COLO668 (cell line): ENCODE data around the gene LRRC4C.
"Not testable (repeated sequence)": the region's sequence is repeated elsewhere in the genome, so short reads cannot be mapped to it uniquely, and the experiment has no call there.

ENCODE experiments used
- DNase-seq: peaks from one replicate; lab custom pipeline; 2025; ENCODE audit not compliant: unreplicated experiment; lab: John Stamatoyannopoulos, UW

Gene LRRC4C

DNA sequence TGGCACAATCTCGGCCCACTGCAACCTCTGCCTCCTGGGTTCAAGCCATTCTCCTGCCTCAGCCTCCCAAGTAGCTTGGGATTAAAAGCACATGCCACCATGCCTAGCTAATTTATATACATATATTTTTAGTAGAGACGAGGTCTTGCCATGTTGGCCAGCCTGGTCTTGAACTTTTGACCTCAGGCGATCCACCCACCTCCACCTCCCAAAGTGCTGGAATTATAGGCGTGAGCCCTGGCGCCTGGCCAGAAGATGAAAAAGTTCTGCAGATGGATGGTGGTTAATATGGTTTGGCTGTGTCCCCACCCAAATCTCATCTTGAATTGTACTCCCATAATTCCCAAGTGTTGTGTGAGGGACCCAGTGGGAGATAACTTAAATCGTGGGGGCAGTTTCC lies 937.4 kb downstream of the LRRC4C start:
- DNase-seq: not testable (repeated sequence)

DNA sequence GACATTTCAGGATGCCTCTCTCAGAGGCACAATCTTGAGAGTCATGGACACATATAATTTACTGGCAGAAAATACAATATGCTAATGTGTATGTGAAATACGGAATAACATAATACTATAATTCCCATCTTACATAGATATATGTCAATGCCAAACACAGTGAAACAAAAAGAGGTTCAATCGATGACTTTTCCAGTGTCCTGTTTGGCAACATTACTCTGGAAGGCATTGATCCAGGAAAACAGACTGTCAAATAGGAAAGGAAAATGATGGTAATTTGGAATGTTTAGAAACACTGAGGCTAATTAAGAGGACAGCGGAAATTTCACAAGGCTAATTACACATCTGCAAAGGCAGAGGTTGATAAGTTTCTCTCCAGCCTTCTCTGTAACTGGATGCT lies 942.3 kb downstream of the LRRC4C start:
- DNase-seq: no peak

GRCh38 chr11:40514124-40514523 lies 945.3 kb downstream of the LRRC4C start:
- no peak for DNase-seq

DNA sequence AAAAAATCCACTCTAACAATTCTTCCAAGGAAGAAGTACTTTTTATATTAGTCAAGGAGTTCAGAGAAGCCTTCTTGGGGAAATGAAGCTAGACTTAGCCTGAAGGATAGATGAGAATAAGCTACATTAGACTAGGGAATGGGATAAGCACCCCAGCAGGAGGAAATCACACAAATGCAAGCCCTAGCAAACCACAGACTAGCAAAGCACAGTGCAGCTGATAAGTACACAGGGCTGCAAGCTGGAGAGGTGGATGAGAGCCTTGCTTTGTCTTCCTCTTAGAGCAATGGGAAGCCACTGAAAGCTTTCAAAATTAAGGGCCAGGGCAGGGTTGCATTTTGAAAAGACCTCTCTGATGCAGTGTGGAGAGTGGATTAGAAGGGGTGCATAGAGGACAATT lies 946.2 kb downstream of the LRRC4C start:
- DNase-seq: no peak

DNA sequence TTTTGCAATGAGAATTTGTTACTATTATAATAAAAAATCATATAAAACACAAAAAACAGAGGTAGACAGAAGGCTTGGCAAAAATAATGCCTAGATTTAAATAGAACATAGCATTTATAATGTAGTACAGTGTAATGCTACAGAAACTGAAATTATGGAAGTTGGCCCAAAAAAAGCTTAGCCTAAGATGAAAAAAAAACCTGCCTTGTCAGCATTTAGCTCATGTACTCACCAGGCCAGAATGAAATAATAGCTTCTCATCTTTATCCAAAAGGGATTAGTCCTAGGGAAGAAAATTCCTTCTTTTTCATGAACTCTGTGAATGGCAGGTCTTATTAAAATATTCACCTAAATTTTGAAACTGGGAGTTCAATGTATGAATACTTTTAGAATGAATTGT lies 951.1 kb downstream of the LRRC4C start:
- no peak for DNase-seq

DNA sequence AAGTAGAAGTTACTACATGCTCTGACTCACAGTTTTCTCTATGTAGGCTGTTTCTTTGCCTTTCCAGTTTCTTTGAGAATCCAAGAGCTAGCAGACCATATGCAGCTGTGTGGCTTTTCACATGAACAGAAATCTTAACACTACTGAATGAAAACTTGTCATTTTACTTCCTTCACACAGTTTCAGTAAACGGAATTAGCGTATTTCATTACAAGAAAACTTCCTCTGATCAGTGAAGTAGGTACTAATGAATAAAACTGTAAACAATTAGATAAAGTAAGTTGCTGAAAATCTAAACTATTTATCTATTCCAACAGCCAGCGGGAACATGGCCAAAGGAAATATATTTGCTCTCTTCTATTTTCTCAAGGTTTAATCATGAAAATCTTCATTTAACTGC lies 953.2 kb downstream of the LRRC4C start:
- no peak for DNase-seq

DNA sequence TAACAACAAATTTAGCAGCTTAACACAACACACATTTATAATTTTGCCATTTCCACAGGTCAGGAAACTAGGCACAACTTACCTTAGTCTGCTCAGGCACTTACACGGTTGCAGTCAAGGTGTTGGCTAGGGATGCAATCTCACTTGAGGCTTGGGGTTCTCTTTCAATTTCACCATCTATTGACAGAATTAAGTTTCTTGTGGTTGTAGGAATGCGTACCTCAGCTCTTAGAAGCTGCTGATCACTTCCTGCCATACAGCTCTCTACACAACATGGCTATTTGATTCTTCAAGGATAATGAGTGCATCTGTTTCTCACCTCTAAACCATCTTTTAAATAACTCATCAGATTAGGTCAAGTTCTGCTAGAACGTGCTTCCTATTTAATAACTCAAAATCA lies 968.1 kb downstream of the LRRC4C start:
- no peak for DNase-seq

DNA sequence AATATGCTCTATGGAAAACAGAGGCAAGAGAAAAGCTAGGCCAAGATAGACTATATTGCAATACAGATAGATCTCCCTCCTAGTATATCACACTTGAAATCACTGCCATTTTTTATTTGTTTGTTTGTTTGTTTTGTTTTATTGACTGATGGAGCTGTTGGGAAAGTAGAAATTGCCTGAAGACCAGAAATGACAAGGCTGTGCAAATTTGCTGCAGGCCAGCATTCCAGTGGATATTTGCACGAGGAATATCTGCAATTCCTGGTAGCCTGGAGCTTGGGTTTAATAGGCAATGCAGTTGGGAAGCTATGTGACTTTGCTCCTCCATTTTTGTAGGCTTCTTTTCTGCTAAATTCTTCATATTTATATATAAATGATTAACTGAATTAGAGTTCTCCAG lies 991.7 kb downstream of the LRRC4C start:
- no peak for DNase-seq

DNA sequence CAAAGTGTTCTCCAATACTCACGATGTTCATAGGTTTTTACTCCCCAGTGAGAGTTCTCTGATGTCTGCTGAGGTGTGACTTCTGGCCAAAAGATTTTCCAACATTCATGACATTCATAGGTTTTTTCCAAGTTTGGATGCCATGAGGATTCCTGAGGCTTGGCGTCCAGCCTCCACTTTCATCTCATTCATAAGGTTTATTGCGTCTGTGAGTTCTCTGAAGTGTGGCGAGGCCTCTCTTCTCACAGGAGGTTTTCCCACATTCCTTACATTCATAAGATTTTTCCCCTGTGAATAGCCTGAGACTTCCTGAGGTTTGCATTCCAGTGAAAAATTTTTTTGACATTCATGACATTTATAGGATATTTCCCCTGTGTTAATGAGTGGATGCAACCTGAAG lies 1014.1 kb downstream of the LRRC4C start:
- no peak for DNase-seq

DNA sequence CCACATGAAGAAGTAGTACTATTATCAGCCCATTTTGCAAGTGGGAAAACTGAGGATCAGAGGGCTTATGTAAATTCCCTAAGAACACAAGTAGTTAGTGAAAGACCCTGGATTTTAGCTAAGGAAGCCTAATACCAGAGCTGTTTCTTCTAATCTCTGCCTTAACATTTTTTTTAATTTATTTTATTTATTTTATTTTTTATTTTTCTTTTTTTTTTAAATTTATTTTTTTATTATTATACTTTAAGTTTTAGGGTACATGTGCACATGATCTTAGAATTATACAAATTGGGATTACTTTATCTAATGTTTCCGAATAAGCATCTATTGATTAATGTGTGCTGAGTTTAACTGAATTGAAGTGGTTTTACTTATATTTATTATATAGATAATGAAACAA lies 1015.3 kb downstream of the LRRC4C start:
- DNase-seq: no peak

DNA sequence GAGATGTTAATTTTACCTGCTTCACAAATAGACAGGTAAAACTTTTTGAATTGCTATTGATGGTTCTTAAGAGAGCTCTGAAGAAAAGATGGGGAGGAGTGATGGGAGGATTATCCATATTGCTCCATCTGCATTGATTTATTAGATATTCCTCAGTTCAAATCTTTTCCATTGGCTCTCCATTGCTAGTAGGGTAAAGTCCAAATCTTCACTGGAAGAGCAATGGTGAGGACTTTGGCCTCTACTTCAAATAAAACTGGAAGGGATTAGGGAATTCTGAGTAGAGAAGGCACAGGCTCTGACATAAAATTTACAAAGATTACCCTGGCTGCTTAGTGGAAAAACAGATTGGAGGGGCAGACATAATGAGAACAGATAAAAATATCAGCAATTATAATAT lies 1024.1 kb downstream of the LRRC4C start:
- no peak for DNase-seq

GRCh38 chr11:40434926-40435325 lies 1024.5 kb downstream of the LRRC4C start:
- no peak for DNase-seq

GRCh38 chr11:40432358-40432757 lies 1027.1 kb downstream of the LRRC4C start:
- DNase-seq: no peak

DNA sequence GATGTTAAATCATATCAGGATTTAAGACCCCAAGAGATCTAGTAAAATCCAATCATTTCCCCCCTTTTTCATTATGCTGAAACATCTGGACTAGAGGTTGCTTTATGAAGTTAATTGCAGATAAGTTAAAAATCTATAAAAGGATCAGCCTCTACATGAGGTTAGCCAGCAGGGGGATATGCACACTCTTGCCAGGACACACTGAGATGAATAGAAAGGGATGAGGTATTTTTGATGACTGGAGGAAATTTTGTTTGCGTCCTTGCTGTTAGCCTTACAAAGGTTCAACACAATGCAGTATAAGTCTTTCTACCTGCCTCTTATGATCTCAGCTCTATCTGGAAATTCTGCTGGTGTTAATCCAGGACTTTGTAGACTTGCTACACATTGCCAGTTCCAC lies 1034.3 kb downstream of the LRRC4C start:
- DNase-seq: no peak

DNA sequence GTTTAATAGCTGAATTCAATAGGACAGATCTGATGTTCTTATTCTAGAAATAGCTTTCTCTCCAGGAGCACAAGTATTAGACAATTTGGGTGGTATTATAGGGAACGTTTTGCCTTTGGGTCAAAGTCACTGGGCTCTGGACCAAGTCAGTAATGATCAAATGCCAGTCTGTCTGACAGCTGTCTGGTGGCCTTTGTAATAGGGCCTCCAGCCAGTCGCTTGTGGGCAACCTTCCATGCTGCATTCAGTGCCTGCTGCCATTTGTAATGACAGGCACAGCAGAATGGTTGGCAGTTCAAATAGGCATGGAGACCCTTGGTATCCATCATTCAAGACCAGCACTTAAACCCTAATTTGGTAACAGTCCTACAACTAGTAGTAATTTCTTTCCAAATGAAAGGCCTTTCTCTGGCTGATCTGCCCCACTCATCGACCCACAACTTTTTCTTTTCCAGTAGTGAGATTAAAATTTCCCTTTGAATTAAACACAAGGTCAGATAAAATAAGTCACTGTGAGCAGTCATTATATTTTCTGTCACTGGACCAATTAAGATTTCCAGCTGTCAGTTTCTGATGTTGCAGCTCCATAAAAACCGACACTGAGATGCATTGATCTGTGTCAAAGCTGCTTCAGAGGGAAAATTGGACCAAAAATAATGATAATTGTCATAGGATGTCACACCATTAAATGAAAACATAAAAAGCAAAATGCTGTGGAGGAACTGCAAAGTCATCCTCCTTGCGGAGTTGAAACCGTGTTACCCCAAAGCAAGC lies 1038.1 kb downstream of the LRRC4C start:
- no peak for DNase-seq

GRCh38 chr11:40417627-40418026 lies 1041.8 kb downstream of the LRRC4C start:
- DNase-seq: no peak

GRCh38 chr11:40407355-40407754 lies 1052.1 kb downstream of the LRRC4C start:
- no peak for DNase-seq

GRCh38 chr11:40405614-40406013 lies 1053.8 kb downstream of the LRRC4C start:
- no peak for DNase-seq

DNA sequence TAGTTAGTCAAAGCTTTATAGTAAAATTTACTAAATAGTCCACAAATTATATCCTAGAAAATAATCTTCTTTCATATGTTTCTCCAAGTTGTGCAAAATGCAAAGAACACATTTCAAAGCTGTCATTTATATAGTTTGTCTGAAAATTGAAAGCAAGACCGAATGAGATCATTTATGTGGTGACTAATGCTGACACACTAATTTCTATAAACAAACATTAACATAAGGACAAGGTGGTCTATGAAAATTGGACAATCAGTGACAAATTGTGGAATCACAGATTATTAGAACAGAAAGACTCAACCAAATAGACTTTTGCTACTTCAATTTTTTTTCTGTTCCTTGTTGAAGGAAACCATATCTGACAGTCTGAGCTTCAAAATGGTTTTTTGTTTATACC lies 1056.1 kb downstream of the LRRC4C start:
- no peak for DNase-seq

GRCh38 chr11:40401132-40401853 lies 1058.2 kb downstream of the LRRC4C start:
- peak; percentile 10 for DNase-seq

- DNase-seq: no peak
Observed at GRCh38 chr11:40397141-40397540, 1062.3 kb downstream of the LRRC4C start.

DNA sequence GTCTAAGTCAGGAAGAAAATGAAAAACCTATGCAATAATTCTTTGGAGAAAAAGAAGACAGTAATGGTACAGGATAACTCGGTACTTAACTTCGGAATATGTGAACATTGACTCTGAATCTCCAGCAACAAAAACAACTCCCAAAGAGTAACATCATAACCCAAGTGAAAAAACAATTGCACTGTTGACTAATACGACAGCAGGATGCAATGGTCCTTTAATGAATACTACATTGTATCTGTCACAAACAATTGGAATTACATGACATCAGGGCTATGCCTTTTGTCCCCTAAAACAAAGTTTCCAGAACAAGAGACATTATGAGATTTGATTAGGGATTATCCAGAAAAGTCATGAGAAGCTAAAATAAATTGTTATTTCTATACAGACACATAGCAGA lies 1065.9 kb downstream of the LRRC4C start:
- no peak for DNase-seq

GRCh38 chr11:40391679-40392078 lies 1067.8 kb downstream of the LRRC4C start:
- no peak for DNase-seq
